Mesendoderm (in vitro differentiated cells): Measurements from ENCODE around the gene CTNNA2.
A peak's percentile ranks its signal among the peaks of the same experiment; 100 is the strongest.

ENCODE experiments used
- DNase-seq: peaks from one replicate; pipeline ENCODE4 v3.0.0; 2013
- H2AK5ac ChIP-seq: 2 replicates; pipeline ENCODE4 v1.6.1; 2013; ENCODE audit warnings: low read length, inconsistent platforms
- H2BK120ac ChIP-seq: 2 replicates; pipeline ENCODE4 v1.6.1; 2013; ENCODE audit warnings: low read depth, mild to moderate bottlenecking, low read length, moderate library complexity, mixed read lengths
- H2BK15ac ChIP-seq: replicated peaks from 2 replicates; pipeline ENCODE4 v1.6.1; 2013; ENCODE audit warnings: low read depth, mild to moderate bottlenecking, moderate library complexity
- H2BK5ac ChIP-seq: 2 replicates; pipeline ENCODE4 v1.6.1; 2013; ENCODE audit warnings: low read length, inconsistent platforms
- H3K18ac ChIP-seq: 2 replicates; pipeline ENCODE4 v1.6.1; 2013; ENCODE audit warnings: mild to moderate bottlenecking, low read length, mixed read lengths
- H3K23ac ChIP-seq: one replicate; pipeline ENCODE4 v1.6.1; 2013; ENCODE audit warnings: low read length
- H3K27ac ChIP-seq: 2 replicates; pipeline ENCODE4 v1.5.1; 2013; ENCODE audit warnings: low read depth, mild to moderate bottlenecking, inconsistent platforms, low read length, moderate library complexity
- H3K27me3 ChIP-seq: 2 replicates; pipeline ENCODE4 v1.6.1; 2013; ENCODE audit warnings: low read length, control low read depth, mild to moderate bottlenecking, inconsistent platforms; ENCODE audit not compliant: insufficient read depth, poor library complexity
- H3K36me3 ChIP-seq: 2 replicates; pipeline ENCODE4 v1.6.1; 2013; ENCODE audit warnings: low read length, inconsistent platforms; ENCODE audit not compliant: control insufficient read depth, insufficient read depth
- H3K4ac ChIP-seq: one replicate; pipeline ENCODE4 v1.6.1; 2013; ENCODE audit warnings: low read depth, mild to moderate bottlenecking, low read length, moderate library complexity
- H3K4me1 ChIP-seq: 2 replicates; pipeline ENCODE4 v1.6.1; 2013; ENCODE audit warnings: low read depth, low read length, inconsistent platforms; ENCODE audit not compliant: control insufficient read depth
- H3K4me2 ChIP-seq: 2 replicates; pipeline ENCODE4 v1.6.1; 2013; ENCODE audit warnings: low read length
- H3K4me3 ChIP-seq: 2 replicates; pipeline ENCODE4 v1.5.1; 2013; ENCODE audit warnings: mild to moderate bottlenecking, low read length
- H3K56ac ChIP-seq: one replicate; pipeline ENCODE4 v1.6.1; 2013; ENCODE audit warnings: low read length
- H3K79me1 ChIP-seq: 2 replicates; pipeline ENCODE4 v1.6.1; 2013; ENCODE audit warnings: low read length, inconsistent platforms
- H3K79me2 ChIP-seq: 2 replicates; pipeline ENCODE4 v1.6.1; 2013; ENCODE audit warnings: mild to moderate bottlenecking, low read length; ENCODE audit not compliant: control insufficient read depth, insufficient read depth
- H3K9ac ChIP-seq: 2 replicates; pipeline ENCODE4 v1.6.1; 2013; ENCODE audit warnings: low read length, inconsistent platforms
- H4K5ac ChIP-seq: one replicate; pipeline ENCODE4 v1.6.1; 2013; ENCODE audit warnings: low read length
- H4K8ac ChIP-seq: one replicate; pipeline ENCODE4 v1.6.1; 2013; ENCODE audit warnings: low read depth, mild to moderate bottlenecking, control low read depth, low read length, moderate library complexity
- WGBS: extraction: QIAGEN DNeasy Blood & Tissue Kit; methylation state at CpG from one replicate; pipeline ENCODE4 v1.1.7; 2013; ENCODE audit warnings: low lambda C conversion rate, missing lambda C conversion rate; ENCODE audit not compliant: insufficient coverage; ENCODE audit errors: extremely low coverage; 5-methylcytosine and 5-hydroxymethylcytosine counted together

CTNNA2 gene

GRCh38 chr2:80329491-80329890 lies 816.6 kb downstream of the CTNNA2 start:
- no CpG with 5 or more reads among the region's 5 CpGs for WGBS
- Histone ChIP-seq H3K4me2 (no peak overlapping the region), H3K9ac (no peak overlapping the region), H3K27me3 (no peaks in the 10 kb centered on the region), H4K5ac (no peak overlapping the region), H2BK120ac (no peak overlapping the region), H3K79me1 (no peaks in the 10 kb centered on the region), H3K4ac (no peak overlapping the region), H3K27ac (no peak overlapping the region), H2BK15ac (no peak overlapping the region), H2AK5ac (peak overlapping the region; percentile 76), H4K8ac (no peak overlapping the region), H3K56ac (no peak overlapping the region), H3K23ac (peak overlapping the region; percentile 19), H3K18ac (no peak overlapping the region), H3K36me3 (no peaks in the 10 kb centered on the region), H3K79me2 (no peaks in the 10 kb centered on the region), H3K4me3 (no peak overlapping the region), H3K4me1 (peaks cover 12% of the 10 kb centered on the region), H2BK5ac (peak overlapping the region; percentile 38)
- no peak for DNase-seq

GRCh38 chr2:80330527-80331450 lies 817.9 kb downstream of the CTNNA2 start:
- WGBS: no CpG with 5 or more reads among the region's 14 CpGs
- H2AK5ac ChIP-seq: no peak overlapping the region
- no peak overlapping the region for H2BK5ac ChIP-seq
- H2BK15ac ChIP-seq: no peak overlapping the region
- no peak overlapping the region for H3K9ac ChIP-seq
- no peaks in the 10 kb centered on the region for H3K36me3 ChIP-seq
- no peak overlapping the region for H2BK120ac ChIP-seq
- no peak overlapping the region for H3K56ac ChIP-seq
- no peak overlapping the region for H3K4me3 ChIP-seq
- H3K79me2 ChIP-seq: no peaks in the 10 kb centered on the region
- H3K18ac ChIP-seq: peak overlapping the region; percentile 46
- no peaks in the 10 kb centered on the region for H3K79me1 ChIP-seq
- H4K8ac ChIP-seq: no peak overlapping the region
- no peak overlapping the region for H3K27ac ChIP-seq
- H4K5ac ChIP-seq: no peak overlapping the region
- H3K4me1 ChIP-seq: peaks cover 10% of the 10 kb centered on the region
- H3K4me2 ChIP-seq: no peak overlapping the region
- H3K23ac ChIP-seq: no peak overlapping the region
- H3K27me3 ChIP-seq: no peaks in the 10 kb centered on the region
- no peak overlapping the region for H3K4ac ChIP-seq
- DNase-seq: no peak

- DNase-seq: no peak
- no CpG with 5 or more reads among the region's 5 CpGs for WGBS
- H2BK120ac ChIP-seq: no peak overlapping the region
- no peak overlapping the region for H3K9ac ChIP-seq
- no peak overlapping the region for H3K4me2 ChIP-seq
- peaks cover 2% of the 10 kb centered on the region for H3K4me1 ChIP-seq
- no peaks in the 10 kb centered on the region for H3K27me3 ChIP-seq
- no peak overlapping the region for H4K8ac ChIP-seq
- H2AK5ac ChIP-seq: no peak overlapping the region
- no peak overlapping the region for H3K23ac ChIP-seq
- no peak overlapping the region for H2BK15ac ChIP-seq
- H3K79me2 ChIP-seq: no peaks in the 10 kb centered on the region
- no peak overlapping the region for H3K56ac ChIP-seq
- no peak overlapping the region for H3K4ac ChIP-seq
- H4K5ac ChIP-seq: no peak overlapping the region
- H3K18ac ChIP-seq: no peak overlapping the region
- H3K79me1 ChIP-seq: no peaks in the 10 kb centered on the region
- no peak overlapping the region for H3K27ac ChIP-seq
- no peak overlapping the region for H2BK5ac ChIP-seq
- no peaks in the 10 kb centered on the region for H3K36me3 ChIP-seq
- H3K4me3 ChIP-seq: no peak overlapping the region
Measured at GRCh38 chr2:80333886-80334285, 821.0 kb downstream of the CTNNA2 start.

- H3K79me1 ChIP-seq: no peaks in the 10 kb centered on the region
- no CpG with 5 or more reads among the region's 1 CpG for WGBS
- H3K4me1 ChIP-seq: no peaks in the 10 kb centered on the region
Measured at GRCh38 chr2:80335411-80335810, 822.6 kb downstream of the CTNNA2 start.

GRCh38 chr2:80338794-80339193 lies 825.9 kb downstream of the CTNNA2 start:
- Histone ChIP-seq H3K23ac (no peak overlapping the region), H3K9ac (no peak overlapping the region), H3K36me3 (no peaks in the 10 kb centered on the region), H3K79me2 (no peaks in the 10 kb centered on the region), H3K4ac (no peak overlapping the region), H3K27me3 (no peaks in the 10 kb centered on the region), H3K4me2 (no peak overlapping the region), H3K18ac (no peak overlapping the region), H2BK5ac (no peak overlapping the region), H4K8ac (no peak overlapping the region), H3K4me3 (no peak overlapping the region), H4K5ac (no peak overlapping the region), H3K56ac (no peak overlapping the region), H2AK5ac (no peak overlapping the region), H3K79me1 (no peaks in the 10 kb centered on the region), H3K27ac (no peak overlapping the region), H2BK15ac (no peak overlapping the region), H3K4me1 (no peaks in the 10 kb centered on the region), H2BK120ac (no peak overlapping the region)
- no peak for DNase-seq
- no CpG with 5 or more reads among the region's 2 CpGs for WGBS

More at GRCh38 chr2:80335411-80335810, 822.6 kb downstream of the CTNNA2 start:
- no peak overlapping the region for H4K8ac ChIP-seq
- H3K4me2 ChIP-seq: no peak overlapping the region
- no peak overlapping the region for H3K4ac ChIP-seq
- no peaks in the 10 kb centered on the region for H3K36me3 ChIP-seq
- H3K18ac ChIP-seq: no peak overlapping the region
- H3K56ac ChIP-seq: no peak overlapping the region
- no peak overlapping the region for H3K23ac ChIP-seq
- no peak overlapping the region for H3K27ac ChIP-seq
- H2AK5ac ChIP-seq: no peak overlapping the region
- no peak overlapping the region for H2BK5ac ChIP-seq
- H3K4me3 ChIP-seq: no peak overlapping the region
- no peak overlapping the region for H3K9ac ChIP-seq
- H3K79me2 ChIP-seq: no peaks in the 10 kb centered on the region
- no peak overlapping the region for H2BK120ac ChIP-seq
- H2BK15ac ChIP-seq: no peak overlapping the region
- H4K5ac ChIP-seq: no peak overlapping the region
- H3K27me3 ChIP-seq: no peaks in the 10 kb centered on the region
- DNase-seq: no peak
